GM18505 (cell line): ENCODE results near the gene ATG2B.
"Not testable (repeated sequence)": the region's sequence is repeated elsewhere in the genome, so short reads cannot be mapped to it uniquely, and the experiment has no call there.

Experiments used
- ATAC-seq: cut with Tn5 transposase; IDR thresholded peaks from one replicate; pipeline ENCODE4 v1.9.1; 2021; ENCODE audit not compliant: unreplicated experiment
- POLR2A ChIP-seq: IDR thresholded peaks from 4 replicates; pipeline ENCODE4 v1.6.1; 2011; ENCODE audit warnings: borderline replicate concordance; ENCODE audit not compliant: insufficient read depth, insufficient read length; ENCODE audit errors: extremely low read depth

The ATG2B gene

DNA sequence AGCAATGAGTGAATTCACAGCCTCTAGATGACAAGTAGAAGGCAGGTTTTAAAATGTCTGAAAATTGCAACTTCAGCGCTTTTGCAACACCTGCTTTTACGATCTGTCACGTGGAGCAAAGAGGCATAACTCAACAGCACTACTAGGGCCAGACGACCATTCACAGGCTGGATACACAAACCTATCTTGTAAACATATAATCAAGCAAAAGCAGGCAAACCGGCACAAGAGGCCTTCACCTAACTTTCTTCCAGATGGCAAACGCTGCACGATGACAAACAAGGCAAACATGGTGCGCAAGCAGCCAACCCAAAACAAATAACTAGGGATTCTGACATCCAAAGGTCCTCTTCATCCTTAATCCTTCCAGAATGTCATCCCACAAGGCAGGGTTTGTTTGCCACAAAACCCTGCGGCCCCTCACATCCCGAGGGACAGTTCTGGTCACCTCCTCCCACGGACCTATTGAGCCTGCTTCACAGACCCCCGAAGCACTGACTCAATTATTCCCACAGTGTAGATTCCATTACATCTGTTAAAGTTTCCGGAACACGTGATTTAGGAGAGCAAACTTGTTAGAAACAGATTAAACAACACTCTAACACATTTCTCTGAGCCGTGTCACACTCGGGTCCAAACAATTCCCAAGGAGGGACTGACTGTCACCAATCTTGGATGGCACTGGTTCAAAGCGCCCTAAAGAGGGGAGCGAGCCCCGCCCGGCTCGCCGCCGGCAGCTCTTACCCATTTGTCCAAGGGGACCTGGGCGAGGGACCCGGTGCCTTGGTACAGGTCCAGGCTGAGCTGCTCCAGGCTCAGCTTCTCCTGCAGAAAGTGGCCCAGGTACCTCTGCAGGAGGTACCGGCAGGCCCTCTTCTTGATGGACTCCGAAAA, 823 bp downstream of the ATG2B start:
- peak; percentile 28 for TF ChIP-seq POLR2A
- ATAC-seq = peak; percentile 8

DNA sequence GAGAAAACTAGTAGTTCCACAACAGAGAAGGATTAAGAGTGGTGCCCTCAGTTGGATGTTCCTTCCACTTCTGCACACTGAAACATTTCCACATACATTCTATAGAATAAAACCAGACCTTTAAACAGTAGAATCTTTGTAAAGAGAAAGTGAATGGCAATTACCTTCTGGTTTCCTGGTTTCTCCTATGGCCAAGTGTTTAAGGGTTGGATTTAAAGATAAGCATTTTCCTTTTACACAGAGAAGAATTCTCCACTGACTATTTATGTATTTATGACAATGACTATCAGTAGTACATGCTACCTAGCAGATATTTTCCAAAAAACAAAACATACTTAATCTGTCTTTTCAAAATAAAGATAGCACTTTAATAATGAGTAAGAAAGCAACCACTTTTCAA, 3.2 kb downstream of the ATG2B start:
- no peak for ATAC-seq

DNA sequence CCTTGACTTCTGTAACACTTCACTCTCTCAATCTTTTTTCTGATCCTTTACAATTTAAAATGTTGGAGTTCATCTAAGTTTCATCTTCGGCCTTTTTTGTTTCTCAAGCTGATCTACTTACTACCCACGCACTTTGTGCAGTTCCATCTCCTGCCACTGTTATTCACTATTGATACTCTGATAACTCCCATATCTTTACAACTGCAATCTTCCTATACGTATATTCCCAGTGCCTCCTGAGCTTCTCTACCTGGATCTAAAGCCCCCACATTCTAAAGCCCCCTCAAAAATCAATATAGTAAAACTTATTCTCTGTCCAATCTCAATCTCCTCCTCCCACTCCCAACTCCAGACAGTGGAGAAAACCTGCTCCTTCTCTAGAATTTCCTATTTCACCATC, 5.9 kb downstream of the ATG2B start:
- ATAC-seq = no peak
- no peak for TF ChIP-seq POLR2A

More for the DNA sequence above, 3.2 kb downstream of the ATG2B start:
- no peak for TF ChIP-seq POLR2A

DNA sequence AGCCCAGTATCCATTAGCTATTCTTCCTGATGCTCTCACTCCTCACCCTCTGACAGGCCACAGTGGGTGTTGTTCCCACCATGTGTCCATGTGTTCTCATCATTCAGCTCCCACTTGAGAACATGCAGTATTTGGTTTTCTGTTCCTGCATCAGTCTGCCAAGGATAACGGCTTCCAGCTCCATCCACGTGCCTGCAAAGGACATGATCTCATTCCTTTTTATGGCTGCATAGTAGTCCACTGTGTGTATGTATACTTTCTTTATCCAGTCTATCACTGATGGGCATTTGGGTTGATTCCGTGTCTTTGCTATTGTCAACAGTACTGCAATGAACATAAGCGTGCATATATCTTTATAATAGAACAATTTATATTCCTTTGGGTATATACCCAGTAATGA, 8.9 kb downstream of the ATG2B start:
- TF ChIP-seq POLR2A = no peak
- no peak for ATAC-seq

DNA sequence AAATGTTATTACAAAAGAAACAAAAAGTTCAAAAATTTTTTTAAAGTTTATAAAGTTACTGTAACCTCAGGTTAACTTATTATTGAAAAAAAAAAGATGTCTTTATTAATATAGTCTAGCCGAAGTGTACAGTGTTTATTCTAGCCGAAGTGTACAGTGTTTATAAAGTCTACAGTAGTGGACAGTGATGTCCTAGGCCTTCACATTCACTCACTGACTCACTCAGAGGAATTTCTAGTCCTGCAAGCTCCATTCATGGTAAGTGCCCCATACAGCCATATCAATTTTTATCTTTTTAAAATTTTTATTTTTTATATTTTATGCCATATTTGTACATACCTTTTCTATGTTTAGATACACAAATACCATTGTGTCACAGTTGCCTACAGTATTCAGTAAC, 10.4 kb downstream of the ATG2B start:
- no peak for ATAC-seq
- TF ChIP-seq POLR2A = no peak

DNA sequence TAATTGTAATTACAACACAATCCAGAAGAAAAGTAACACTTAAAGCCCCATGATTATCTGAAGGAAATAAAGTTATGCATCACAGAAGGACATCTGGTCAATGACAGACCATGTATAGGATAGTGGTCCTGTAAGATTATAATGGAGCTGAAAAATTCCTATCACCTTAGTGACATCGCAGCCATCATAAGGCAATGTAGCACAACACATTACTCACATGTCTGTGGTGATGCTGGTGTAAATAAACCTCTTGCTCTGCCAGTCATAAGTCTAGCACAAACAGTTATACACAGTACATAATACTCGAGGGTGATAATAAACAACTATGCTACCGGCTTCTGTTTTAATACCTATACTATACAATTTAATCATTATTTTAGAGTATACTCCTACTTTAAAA, 11.2 kb downstream of the ATG2B start:
- no peak for ATAC-seq

DNA sequence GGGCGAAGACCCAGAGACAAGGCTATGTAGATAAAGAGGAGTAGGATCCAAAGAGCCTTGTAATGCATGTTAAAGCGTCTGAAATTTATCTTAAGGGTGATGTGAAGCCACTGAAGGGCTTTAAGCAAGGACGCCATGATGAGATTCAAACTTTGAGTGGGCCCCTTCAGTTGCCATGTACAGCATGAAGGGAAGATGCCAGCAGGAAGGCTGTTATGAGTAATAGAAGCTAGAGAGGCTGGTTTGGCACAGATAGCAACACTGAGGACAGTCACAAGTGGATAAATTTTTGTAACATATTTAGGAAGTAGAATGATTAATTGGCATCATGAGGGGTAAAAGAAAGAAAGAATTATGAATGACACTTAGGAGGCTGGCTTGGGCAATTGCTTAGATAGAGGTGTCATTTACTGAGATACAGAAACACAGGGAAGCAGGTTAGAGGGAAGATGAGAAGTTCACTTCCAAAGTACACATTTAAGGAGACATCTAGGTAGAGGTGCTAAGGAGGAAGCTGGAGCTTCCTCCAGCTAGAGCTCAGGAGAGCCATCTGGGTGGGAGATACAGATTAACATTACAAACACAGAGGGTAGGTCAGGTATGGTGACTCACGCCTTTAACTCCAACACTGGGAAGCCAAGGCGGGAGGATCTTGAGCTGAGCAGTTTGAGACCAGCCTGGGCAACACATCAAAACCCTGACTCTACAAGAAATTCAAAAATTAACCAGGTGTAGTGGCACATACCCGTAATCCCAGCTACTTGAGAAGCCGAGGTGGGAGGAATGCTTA, 13.7 kb downstream of the ATG2B start:
- ATAC-seq = no peak
- TF ChIP-seq POLR2A = no peak

More for the DNA sequence above, 11.2 kb downstream of the ATG2B start:
- no peak for TF ChIP-seq POLR2A

DNA sequence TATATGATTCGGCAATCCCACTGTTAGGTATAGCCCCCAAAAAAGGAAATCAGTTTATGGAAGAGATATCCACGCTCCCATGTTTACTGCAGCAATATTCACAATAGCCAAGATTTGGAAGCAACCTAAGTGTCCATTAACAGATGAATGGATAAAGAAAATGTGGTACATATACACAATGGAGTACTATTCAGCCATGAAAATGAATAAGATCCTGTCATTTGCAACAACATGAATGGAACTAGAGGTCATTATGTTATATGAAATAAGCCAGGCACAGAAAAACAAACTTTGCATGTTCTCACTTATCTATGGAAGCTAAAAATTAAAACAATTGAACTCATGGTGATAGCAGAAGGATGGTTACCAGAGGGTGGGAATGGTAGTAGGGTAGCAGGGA, 15.2 kb downstream of the ATG2B start:
- ATAC-seq = not testable (repeated sequence)

DNA sequence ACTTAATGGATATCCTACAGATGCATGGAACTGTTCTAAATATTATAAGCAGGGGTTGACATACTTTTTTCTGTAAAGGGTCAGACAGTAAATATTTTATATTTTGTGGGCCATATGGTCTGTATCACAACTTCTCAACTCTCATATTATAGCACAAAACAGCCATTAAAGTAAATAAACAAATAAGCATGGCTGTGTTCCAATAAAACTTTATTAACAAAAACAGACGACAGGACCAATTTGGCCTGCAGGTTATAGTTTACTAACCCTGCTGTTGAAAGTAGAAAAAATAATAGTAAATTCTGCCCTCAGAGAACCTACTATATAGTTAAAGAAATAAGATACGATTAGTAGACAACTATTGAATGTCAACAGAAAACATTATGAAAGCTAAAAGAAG, 17.5 kb downstream of the ATG2B start:
- no peak for TF ChIP-seq POLR2A

DNA sequence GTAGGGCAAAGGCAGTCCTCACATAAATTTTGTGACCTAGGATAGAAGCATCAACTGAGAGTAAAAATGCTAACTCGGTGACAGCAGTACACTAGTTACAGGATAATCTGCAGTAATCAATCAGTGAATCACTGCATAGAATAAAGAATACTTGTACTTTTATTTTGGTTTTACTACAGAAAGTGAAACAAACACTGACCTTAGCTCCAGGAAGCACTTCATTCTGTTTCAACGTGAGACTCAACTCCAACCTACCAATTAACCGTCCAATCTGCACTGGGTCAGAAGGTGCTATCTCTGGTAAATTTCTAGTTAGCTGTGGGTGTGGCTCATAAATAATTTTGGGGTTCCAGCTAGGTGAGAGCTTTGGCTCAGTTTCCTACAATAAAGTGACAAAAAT, 21.8 kb downstream of the ATG2B start:
- no peak for ATAC-seq
- no peak for TF ChIP-seq POLR2A

More for the DNA sequence above, 17.5 kb downstream of the ATG2B start:
- ATAC-seq = no peak

DNA sequence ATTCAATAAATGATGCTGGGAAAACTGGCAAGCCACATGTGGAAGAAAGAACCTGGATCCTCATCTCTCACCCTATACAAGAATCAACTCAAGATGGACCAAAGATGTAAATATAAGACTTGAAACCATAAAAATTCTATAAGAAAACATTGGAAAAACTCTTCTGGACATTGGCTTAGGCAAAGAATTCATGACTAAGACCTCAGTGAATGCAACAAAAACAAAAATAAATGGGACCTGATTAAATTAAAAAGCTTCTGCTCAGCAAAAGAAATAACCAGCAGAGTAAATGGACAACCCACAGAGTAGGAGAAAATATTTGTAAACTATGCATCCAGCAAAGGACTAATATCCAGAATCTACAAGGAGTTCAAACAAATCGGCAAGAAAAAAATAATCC, 24.6 kb downstream of the ATG2B start:
- TF ChIP-seq POLR2A = no peak
- no peak for ATAC-seq

DNA sequence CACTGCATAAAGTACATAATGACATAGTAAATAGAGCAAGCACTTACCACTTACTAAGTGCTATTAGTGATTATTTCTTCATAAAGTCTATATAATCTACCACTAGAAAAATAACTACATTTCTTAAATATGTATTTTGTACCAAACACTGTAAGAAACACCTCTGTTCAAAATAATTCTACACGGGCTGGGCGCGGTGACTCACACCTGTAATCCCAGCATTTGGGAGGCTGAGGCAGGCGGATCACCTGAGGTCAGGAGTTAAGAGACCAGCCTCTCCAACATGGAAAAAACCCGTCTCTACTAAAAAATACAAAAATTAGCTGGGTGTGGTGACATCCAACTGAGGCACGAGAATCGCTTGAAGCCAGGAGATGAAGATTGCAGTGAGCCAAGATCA, 38.9 kb downstream of the ATG2B start:
- TF ChIP-seq POLR2A = no peak
- no peak for ATAC-seq

DNA sequence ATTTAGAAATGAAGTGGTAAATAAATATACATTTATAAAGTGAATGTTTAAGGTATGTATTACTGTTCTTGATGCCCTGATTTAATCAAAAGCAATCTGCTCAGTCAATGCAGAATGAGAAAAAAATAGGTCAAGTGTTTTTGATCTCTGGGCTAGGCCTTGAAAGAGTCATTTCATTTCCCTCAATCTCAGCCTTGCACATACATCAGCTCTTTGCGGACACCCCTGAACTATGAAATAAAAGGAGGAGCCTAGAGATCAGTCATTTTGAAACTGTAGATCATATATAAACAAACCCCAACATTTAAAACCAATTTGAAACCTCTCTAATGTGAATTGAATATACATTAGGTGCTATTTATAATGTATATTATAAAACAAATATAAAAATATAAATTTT, 42.5 kb downstream of the ATG2B start:
- no peak for ATAC-seq
- TF ChIP-seq POLR2A = no peak

DNA sequence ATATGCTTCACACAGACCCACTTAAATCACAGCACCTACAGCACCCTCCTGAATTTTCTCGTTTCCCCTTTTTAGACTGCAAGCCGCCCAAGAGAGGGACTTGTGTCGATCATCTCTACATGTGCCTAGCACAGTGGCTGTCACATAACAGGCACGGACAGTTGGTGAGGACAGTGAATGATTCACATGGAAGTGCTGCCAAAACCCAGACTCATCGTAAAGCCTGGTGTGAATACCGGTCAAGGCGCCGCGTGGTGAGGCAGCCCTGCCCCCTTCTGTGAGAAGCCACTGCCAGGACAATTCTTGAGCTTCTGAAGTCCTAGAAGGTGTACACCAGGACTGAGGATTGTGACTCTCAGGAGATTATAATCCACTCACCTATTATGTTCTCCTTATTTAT, 44.3 kb downstream of the ATG2B start:
- ATAC-seq = no peak
- no peak for TF ChIP-seq POLR2A
